GM12878 (cell line): ENCODE measurements around the gene ALDH6A1. TPM values are rescaled to one million over a fixed set of nuclear protein-coding genes. Genes with fewer than 3 reads are reported as not detected.

Experiments
- ATAC-seq: fragments of 200-7000 bp; cut with Tn5 transposase; 3 replicates; pipeline ENCODE4 v1.9.1; 2020; ENCODE audit warnings: mild to moderate bottlenecking, moderate library complexity
- BruUV-seq: library from RNA; stranded (reverse); fragments of 400-500 nt; replicated peaks from 2 replicates; lab custom pipeline; 2021; lab: Mats Ljungman, UMichigan
- CTCF ChIA-PET: fragments of 300-600 bp; sonication (Branson Sonifier 250); formaldehyde crosslinking; extraction: SDS; loops from one replicate; lab custom pipeline; 2021; ENCODE audit warnings: inconsistent platforms; lab: Yijun Ruan, JAX
- POLR2A ChIA-PET: fragments of 350-600 bp; formaldehyde crosslinking; extraction: SDS; loops from one replicate; lab custom pipeline; 2021; ENCODE audit warnings: inconsistent platforms; lab: Charles Lee
- RAD21 ChIA-PET: fragments of 300-600 bp; sonication (Branson Sonifier 250); formaldehyde crosslinking; loops from one replicate; lab custom pipeline; 2023; ENCODE audit warnings: antibody characterized with exemption; ENCODE audit not compliant: unreplicated experiment; lab: Charles Lee
- SMC1A ChIA-PET: fragments of 300-600 bp; sonication (Branson Sonifier 250); formaldehyde crosslinking; loops from one replicate; lab custom pipeline; 2023; ENCODE audit not compliant: unreplicated experiment, uncharacterized antibody; lab: Charles Lee
- DNase-seq: peaks from one replicate; pipeline ENCODE4 v3.0.0-alpha.2; 2011; ENCODE audit warnings: low read depth, low spot score
- FAIRE-seq: peaks from 3 replicates; lab custom pipeline; 2011; peaks lifted over from hg19 to GRCh38; lab: Jason Lieb, UNC
- H2AFZ ChIP-seq: 2 replicates; pipeline ENCODE4 v1.6.0; 2011; ENCODE audit warnings: low read depth, low read length, control low read depth; ENCODE audit not compliant: control insufficient read depth
- H3K27ac ChIP-seq: 2 replicates; pipeline ENCODE4 v1.5.1; 2011; ENCODE audit warnings: control low read depth; ENCODE audit not compliant: control insufficient read depth, insufficient read depth
- H3K27me3 ChIP-seq, 2 experiments: replicated peaks in 1 of 2; 2 replicates each; pipeline versions ENCODE4 v1.6.0 to v1.6.1; 2011; ENCODE audit warnings: low read length in 1 of 2; ENCODE audit not compliant: control insufficient read depth in 2 of 2, insufficient read depth in 2 of 2
- H3K36me3 ChIP-seq, 2 experiments: 2 replicates each; pipeline ENCODE4 v1.5.1; 2011; ENCODE audit warnings: low read length in 1 of 2; ENCODE audit not compliant: control insufficient read depth in 2 of 2, insufficient read depth in 2 of 2
- H3K4me1 ChIP-seq: 2 replicates; pipeline ENCODE4 v1.6.1; 2011; ENCODE audit warnings: mild to moderate bottlenecking, low read length, moderate library complexity, mixed read lengths; ENCODE audit not compliant: control insufficient read depth, insufficient read depth
- H3K4me2 ChIP-seq: 2 replicates; pipeline ENCODE4 v1.6.0; 2011; ENCODE audit warnings: control low read depth; ENCODE audit not compliant: control insufficient read depth, insufficient read depth
- H3K4me3 ChIP-seq: fragments of 200-600 bp; sonication (generic); 2 replicates; pipeline ENCODE4 v1.5.1; 2016
- H3K79me2 ChIP-seq: 2 replicates; pipeline ENCODE4 v1.6.0; 2011; ENCODE audit warnings: low read length; ENCODE audit not compliant: control insufficient read depth, insufficient read depth
- H3K9ac ChIP-seq: 2 replicates; pipeline ENCODE4 v1.8.0; 2011; ENCODE audit warnings: low read length, control low read depth, mixed read lengths; ENCODE audit not compliant: control insufficient read depth, insufficient read depth
- H3K9me3 ChIP-seq: replicated peaks from 3 replicates; pipeline ENCODE4 v1.5.1; 2011; ENCODE audit warnings: mild to moderate bottlenecking, low read length; ENCODE audit not compliant: control insufficient read depth, insufficient read depth
- H4K20me1 ChIP-seq: 2 replicates; pipeline ENCODE4 v1.6.0; 2011; ENCODE audit not compliant: control insufficient read depth, insufficient read depth
- CREM ChIP-seq: IDR thresholded peaks from 2 replicates; pipeline ENCODE4 v1.6.1; 2014; ENCODE audit warnings: antibody characterized with exemption, low read depth
- EGR1 ChIP-seq, 2 experiments: IDR thresholded peaks; 1 replicate in 1 of 2; 2 replicates in 1 of 2; pipeline ENCODE4 v1.6.1; 2011 to 2012; ENCODE audit warnings: low read depth in 2 of 2, low read length in 2 of 2, borderline replicate concordance in 1 of 2, mild to moderate bottlenecking in 1 of 2, moderate library complexity in 1 of 2
- JUNB ChIP-seq: IDR thresholded peaks from 2 replicates; pipeline ENCODE4 v1.6.1; 2016; ENCODE audit warnings: antibody characterized with exemption, mild to moderate bottlenecking
- PBX3 ChIP-seq: IDR thresholded peaks from 2 replicates; pipeline ENCODE4 v1.6.1; 2011; ENCODE audit warnings: mild to moderate bottlenecking, low read depth, low read length, moderate library complexity; ENCODE audit not compliant: insufficient replicate concordance
- PRDM15 ChIP-seq: fragments of 450-650 bp; formaldehyde crosslinking; IDR thresholded peaks from 2 replicates; pipeline ENCODE4 v1.4.0; 2020; ENCODE audit warnings: mild to moderate bottlenecking, moderate library complexity
- RFX5 ChIP-seq: IDR thresholded peaks from 2 replicates; pipeline ENCODE4 v1.6.1; 2011; ENCODE audit warnings: low read depth, low read length, improper control_type of control experiment
- SRF ChIP-seq, 2 experiments: IDR thresholded peaks; 2 replicates each; pipeline ENCODE4 v1.6.1; 2011; ENCODE audit warnings: low read depth in 2 of 2, low read length in 2 of 2, mild to moderate bottlenecking in 1 of 2, moderate library complexity in 1 of 2
- TARDBP ChIP-seq: IDR thresholded peaks from 2 replicates; pipeline ENCODE4 v1.6.1; 2016; ENCODE audit warnings: borderline replicate concordance
- WGBS: methylation state at CpG from one replicate; pipeline ENCODE4 v1.1.6; 2016; ENCODE audit warnings: low lambda C conversion rate; ENCODE audit not compliant: insufficient replicate concordance, insufficient coverage; ENCODE audit errors: missing lambda C conversion rate; 5-methylcytosine and 5-hydroxymethylcytosine counted together
- in situ Hi-C: fragments of 300-500 bp; cut with MboI; formaldehyde crosslinking; loops from 9 replicates; pipeline ENCODE4 v1.14.3; 2018; ENCODE audit warnings: mixed read lengths
- intact Hi-C: fragments of 100-400 bp; cut with micrococcal nuclease; formaldehyde crosslinking; loops from one replicate; pipeline ENCODE4 v1.14.2; 2022; ENCODE audit not compliant: unreplicated experiment
- polyA plus RNA-seq, 11 experiments: library from polyadenylated mRNA; depleted of rRNA in 4 of 11; unstranded in 6 of 11; stranded (reverse) in 5 of 11; fragments of >200 nt; fragmentation: Nextera tagmentation in 4 of 11; fragmentation: Illumina TruSeq in 1 of 11; extraction: Ambion mirVana in 4 of 11; extraction: Trizol in 1 of 11; gene quantifications; 1 replicate in 1 of 11; 2 replicates in 10 of 11; pipeline versions ENCODE4 v1.2.1 to v1.2.3, GENCODE V29; 2011 to 2016; ENCODE audit warnings: inconsistent platforms in 2 of 11, missing spikeins in 2 of 11, low read depth in 1 of 11
- total RNA-seq, 4 experiments: library from RNA; depleted of rRNA in 3 of 4; stranded (reverse); fragments of >200 nt in 3 of 4; fragmentation: Illumina TruSeq in 1 of 4; extraction: Trizol in 1 of 4; gene quantifications; 2 replicates each; pipeline versions ENCODE4 v1.2.1 to v1.2.3, GENCODE V29; 2013 to 2021
- TF ChIP-seq, protein P1 (sequence below): fragments of 450-650 bp; IDR thresholded peaks from 2 replicates; pipeline ENCODE4 v1.6.1; 2018; ENCODE audit warnings: borderline replicate concordance, mild to moderate bottlenecking; ENCODE audit not compliant: partially characterized antibody
- TF ChIP-seq, protein P2 (sequence below): IDR thresholded peaks from 2 replicates; pipeline ENCODE4 v1.6.1; 2012; ENCODE audit warnings: low read depth, low read length, improper control_type of control experiment
- TF ChIP-seq, protein P3 (sequence below): IDR thresholded peaks from 2 replicates; pipeline ENCODE4 v1.6.1; 2011; ENCODE audit warnings: borderline replicate concordance, low read depth, mild to moderate bottlenecking, moderate library complexity, mixed read lengths, low read length; ENCODE audit not compliant: insufficient read depth; ENCODE audit errors: extremely low read length

ALDH6A1 gene
- total and polyA plus RNA-seq, 10 of the 15 experiments (the other 5 are each of a cell fraction or from before 2014, with no cell fraction given), result 6.3 to 23.4 (median 9.8) TPM

GRCh38 chr14:74035556-74035955, 48.7 kb downstream of the ALDH6A1 start:
- POLR2A ChIA-PET, result interaction anchor here (0.5 to 0.6 kb wide), 2 partner anchors 35 to 237 kb away, joined by 3 read pairs; no protein-coding TSS in a partner anchor
- TF ChIP-seq PBX3, result no peak
- TF ChIP-seq TARDBP, result no peak
- no peak for TF ChIP-seq SRF (IDR thresholded peaks at IDR 0.05; ENCODE audit: low read depth in 2 of 2, low read length in 2 of 2)
- no peak for TF ChIP-seq RFX5
- TF ChIP-seq JUNB, result no peak
- TF ChIP-seq, protein P1, sequence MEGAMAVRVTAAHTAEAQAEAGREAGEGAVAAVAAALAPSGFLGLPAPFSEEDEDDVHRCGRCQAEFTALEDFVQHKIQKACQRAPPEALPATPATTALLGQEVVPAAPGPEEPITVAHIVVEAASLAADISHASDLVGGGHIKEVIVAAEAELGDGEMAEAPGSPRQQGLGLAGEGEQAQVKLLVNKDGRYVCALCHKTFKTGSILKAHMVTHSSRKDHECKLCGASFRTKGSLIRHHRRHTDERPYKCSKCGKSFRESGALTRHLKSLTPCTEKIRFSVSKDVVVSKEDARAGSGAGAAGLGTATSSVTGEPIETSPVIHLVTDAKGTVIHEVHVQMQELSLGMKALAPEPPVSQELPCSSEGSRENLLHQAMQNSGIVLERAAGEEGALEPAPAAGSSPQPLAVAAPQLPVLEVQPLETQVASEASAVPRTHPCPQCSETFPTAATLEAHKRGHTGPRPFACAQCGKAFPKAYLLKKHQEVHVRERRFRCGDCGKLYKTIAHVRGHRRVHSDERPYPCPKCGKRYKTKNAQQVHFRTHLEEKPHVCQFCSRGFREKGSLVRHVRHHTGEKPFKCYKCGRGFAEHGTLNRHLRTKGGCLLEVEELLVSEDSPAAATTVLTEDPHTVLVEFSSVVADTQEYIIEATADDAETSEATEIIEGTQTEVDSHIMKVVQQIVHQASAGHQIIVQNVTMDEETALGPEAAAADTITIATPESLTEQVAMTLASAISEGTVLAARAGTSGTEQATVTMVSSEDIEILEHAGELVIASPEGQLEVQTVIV, result no peak
- TF ChIP-seq, protein P2, sequence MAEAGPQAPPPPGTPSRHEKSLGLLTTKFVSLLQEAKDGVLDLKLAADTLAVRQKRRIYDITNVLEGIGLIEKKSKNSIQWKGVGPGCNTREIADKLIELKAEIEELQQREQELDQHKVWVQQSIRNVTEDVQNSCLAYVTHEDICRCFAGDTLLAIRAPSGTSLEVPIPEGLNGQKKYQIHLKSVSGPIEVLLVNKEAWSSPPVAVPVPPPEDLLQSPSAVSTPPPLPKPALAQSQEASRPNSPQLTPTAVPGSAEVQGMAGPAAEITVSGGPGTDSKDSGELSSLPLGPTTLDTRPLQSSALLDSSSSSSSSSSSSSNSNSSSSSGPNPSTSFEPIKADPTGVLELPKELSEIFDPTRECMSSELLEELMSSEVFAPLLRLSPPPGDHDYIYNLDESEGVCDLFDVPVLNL, result no peak
- no peak for TF ChIP-seq EGR1 (IDR thresholded peaks at IDR 0.05; ENCODE audit: borderline replicate concordance in 1 of 2, low read depth in 2 of 2, low read length in 2 of 2)
- TF ChIP-seq, protein P3, sequence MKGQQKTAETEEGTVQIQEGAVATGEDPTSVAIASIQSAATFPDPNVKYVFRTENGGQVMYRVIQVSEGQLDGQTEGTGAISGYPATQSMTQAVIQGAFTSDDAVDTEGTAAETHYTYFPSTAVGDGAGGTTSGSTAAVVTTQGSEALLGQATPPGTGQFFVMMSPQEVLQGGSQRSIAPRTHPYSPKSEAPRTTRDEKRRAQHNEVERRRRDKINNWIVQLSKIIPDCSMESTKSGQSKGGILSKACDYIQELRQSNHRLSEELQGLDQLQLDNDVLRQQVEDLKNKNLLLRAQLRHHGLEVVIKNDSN, result no peak
- TF ChIP-seq CREM, result no peak
- no peak for TF ChIP-seq PRDM15 (CRISPR knock-in tag)
- SMC1A ChIA-PET, result interaction anchor here (0.6 kb wide), 2 partner anchors 14 to 1521 kb away, joined by 3 read pairs; no protein-coding TSS in a partner anchor
- Histone ChIP-seq H3K4me1 (no peaks in the 10 kb centered on the region), H3K4me3 (no peak overlapping the region), H3K9me3 (no peaks in the 10 kb centered on the region), H3K79me2 (no peaks in the 10 kb centered on the region), H2AFZ (no peak overlapping the region), H3K27me3 (no peaks in the 10 kb centered on the region), H3K36me3 (no peaks in the 10 kb centered on the region), H3K4me2 (no peak overlapping the region), H3K27ac (no peak overlapping the region), H3K9ac (no peak overlapping the region), H4K20me1 (no peaks in the 10 kb centered on the region)
- ATAC-seq, result no peak
- BruUV-seq, result no TSS peak
- RAD21 ChIA-PET, result no interaction called here
- DNase-seq, result no peak
- in situ Hi-C loops (loop anchor here (25.0 kb wide), 1 partner anchor 298 kb away; no protein-coding TSS in a partner anchor), intact Hi-C loops (loop anchor here (5.0 to 10.0 kb wide), 2 partner anchors 308 to 401 kb away; no protein-coding TSS in a partner anchor)
- 83% methylated on average over 3 of the region's 4 CpGs for WGBS
- no peak for FAIRE-seq
- CTCF ChIA-PET, result interaction anchor here (0.6 to 1.0 kb wide), 4 partner anchors 8 to 532 kb away, joined by 3 to 5 read pairs (median 4); no protein-coding TSS in a partner anchor
